Prostate gland (tissue), 2 donors: ENCODE results near the gene NEK1. TPM values are rescaled to one million over a fixed set of nuclear protein-coding genes. Genes with fewer than 3 reads are reported as not detected.
A peak's percentile ranks its signal among the peaks of the same experiment; 100 is the strongest.

Experiments
- DNase-seq: peaks from one replicate; pipeline ENCODE4 v3.0.0-alpha.2; 2019; ENCODE audit warnings: low spot score
- H3K27ac ChIP-seq, 2 donors: fragments of 200-600 bp; sonication (generic); 2 replicates each; pipeline ENCODE4 v1.5.1; 2017 to 2019
- H3K27me3 ChIP-seq: fragments of 200-600 bp; sonication (generic); replicated peaks from 2 replicates; pipeline ENCODE4 v1.5.1; 2019; ENCODE audit not compliant: insufficient read depth
- H3K36me3 ChIP-seq, 2 donors: fragments of 200-600 bp; sonication (generic); 1 replicate in 1 of 2; 2 replicates in 1 of 2; pipeline versions ENCODE4 v1.5.1 to v1.8.1; 2017 to 2019
- H3K4me1 ChIP-seq: fragments of 200-600 bp; sonication (generic); replicated peaks from 2 replicates; pipeline ENCODE4 v1.5.1; 2019
- H3K4me3 ChIP-seq, 2 donors: fragments of 200-600 bp; sonication (generic); 2 replicates each; pipeline ENCODE4 v1.5.1; 2017 to 2019
- H3K9me3 ChIP-seq: fragments of 200-600 bp; sonication (generic); 2 replicates; pipeline ENCODE4 v1.5.1; 2017
- CTCF ChIP-seq, 4 experiments: fragments of 200-600 bp in 2 of 4; fragments of 450-650 bp in 2 of 4; sonication (generic) in 2 of 4; IDR thresholded peaks; 1 replicate in 3 of 4; 2 replicates in 1 of 4; pipeline ENCODE4 v1.5.1; 2016 to 2019; ENCODE audit warnings: antibody characterized with exemption in 4 of 4, mild to moderate bottlenecking in 2 of 4, moderate library complexity in 2 of 4
- POLR2A ChIP-seq: fragments of 450-650 bp; IDR thresholded peaks from one replicate; pipeline ENCODE4 v1.6.1; 2016; ENCODE audit warnings: antibody characterized with exemption, mild to moderate bottlenecking
- POLR2AphosphoS5 ChIP-seq: sonication (generic); formaldehyde crosslinking; IDR thresholded peaks from one replicate; pipeline ENCODE4 v1.6.1; 2017; ENCODE audit warnings: antibody characterized with exemption
- WGBS: methylation state at CpG from one replicate; pipeline ENCODE4 v1.1.5; 2018; 5-methylcytosine and 5-hydroxymethylcytosine counted together
- intact Hi-C: fragments of 100-400 bp; cut with DNase I; formaldehyde crosslinking; loops from one replicate; pipeline ENCODE4 v1.14.2; 2022
- total RNA-seq, 2 donors: library from RNA; depleted of rRNA; stranded (reverse); fragments of >200 nt; gene quantifications; one replicate each; pipeline ENCODE4 v1.1.0, GENCODE V29; 2016

Gene NEK1
- 10 to 100 TPM in 1 of 2 donors, 1 to 10 TPM in 1; 5.0 to 17.6 TPM for total RNA-seq

GRCh38 chr4:169611991-169612870, at the start of gene NEK1:
NEK1 (minus strand) TSS chr4:169612583; CDS start chr4:169602630, 9,953 bp downstream.
- no peaks in the 10 kb centered on the region for H3K9me3 ChIP-seq
- H3K27me3 ChIP-seq = no peaks in the 10 kb centered on the region
- no peaks in the 10 kb centered on the region for H3K36me3 ChIP-seq
- peak within 1 kb of the TSS; percentile 95 to 98 for H3K27ac ChIP-seq
- TF ChIP-seq CTCF (IDR thresholded peaks at IDR 0.05) (peak in 1 of 4 experiments; percentile 19), POLR2A (peak; percentile 59), POLR2AphosphoS5 (peak; percentile 73)
- H3K4me3 ChIP-seq = peak within 1 kb of the TSS; percentile 80 to 82
- no peaks in the 10 kb centered on the region for H3K4me1 ChIP-seq
- intact Hi-C loops = loop anchor here (1.0 kb wide), 1 partner anchor 8 kb away; the partner anchor contains the start of gene CLCN3
- under 1% methylated on average over 61 of the region's 61 CpGs for WGBS
- peak; percentile 65 for DNase-seq

GRCh38 chr4:169661761-169662160, 49.4 kb upstream of the NEK1 start:
- H3K9me3 ChIP-seq = no peaks in the 10 kb centered on the region
- peak overlapping the region; percentile 78 to 91 for H3K27ac ChIP-seq
- no peaks in the 10 kb centered on the region for H3K36me3 ChIP-seq
- peaks cover 2% of the 10 kb centered on the region for H3K4me1 ChIP-seq
- H3K4me3 ChIP-seq = peak overlapping the region in 1 of 2 donors; percentile 48
- WGBS = 65% methylated on average over 1 of the region's 1 CpG
- H3K27me3 ChIP-seq = no peaks in the 10 kb centered on the region
- TF ChIP-seq CTCF (IDR thresholded peaks at IDR 0.05) (no peak), POLR2A (no peak), POLR2AphosphoS5 (no peak)
- intact Hi-C loops = loop anchor here (5.0 kb wide), 1 partner anchor 96 kb away; the partner anchor contains the start of gene HPF1
- DNase-seq = no peak

GRCh38 chr4:169660929-169661328, 48.5 kb upstream of the NEK1 start:
- H3K9me3 ChIP-seq = no peaks in the 10 kb centered on the region
- no peaks in the 10 kb centered on the region for H3K36me3 ChIP-seq
- H3K27ac ChIP-seq = peak overlapping the region; percentile 78 to 91
- intact Hi-C loops = loop anchor here (5.0 kb wide), 1 partner anchor 96 kb away; the partner anchor contains the start of gene HPF1
- H3K4me1 ChIP-seq = peaks cover 2% of the 10 kb centered on the region
- no peaks in the 10 kb centered on the region for H3K27me3 ChIP-seq
- no peak for TF ChIP-seq POLR2AphosphoS5
- WGBS = 37% methylated on average over 3 of the region's 3 CpGs
- H3K4me3 ChIP-seq = peak overlapping the region; percentile 31 to 48
- no peak for DNase-seq

- H3K4me1 ChIP-seq = peaks cover 2% of the 10 kb centered on the region
- 3% methylated on average over 14 of the region's 14 CpGs for WGBS
- peak; percentile 94 for DNase-seq
- H3K27me3 ChIP-seq = no peaks in the 10 kb centered on the region
- intact Hi-C loops = loop anchor here (5.0 kb wide), 2 partner anchors 38 to 97 kb away; partner anchors contain the start of genes CLCN3 and HPF1
- H3K36me3 ChIP-seq = no peaks in the 10 kb centered on the region
- H3K4me3 ChIP-seq = peak overlapping the region; percentile 31 to 48
- no peaks in the 10 kb centered on the region for H3K9me3 ChIP-seq
- TF ChIP-seq CTCF (IDR thresholded peaks at IDR 0.05) (peak in 1 of 4 experiments; percentile 6), POLR2AphosphoS5 (peak; percentile 95), POLR2A (peak; percentile 45)
- H3K27ac ChIP-seq = peak overlapping the region; percentile 78 to 91
Measured at GRCh38 chr4:169659716-169660670, 47.6 kb upstream of the NEK1 start.
